Lower lobe of right lung (tissue), 2 donors: ENCODE data around the gene PCYOX1L. TPM values are rescaled to one million over a fixed set of nuclear protein-coding genes. Genes with fewer than 3 reads are reported as not detected.

ENCODE experiments used
- ATAC-seq, 2 donors: fragments of 200-7000 bp; cut with Tn5 transposase; one replicate each; pipeline ENCODE4 v1.9.1; 2020 to 2022; ENCODE audit warnings: mild to moderate bottlenecking in 2 of 2, moderate library complexity in 2 of 2
- DNase-seq: peaks from one replicate; pipeline ENCODE4 v3.0.0-alpha.2; 2020
- H3K27ac ChIP-seq: fragments of 200-600 bp; one replicate; pipeline ENCODE4 v1.8.0; 2022
- H3K27me3 ChIP-seq: fragments of 200-600 bp; one replicate; pipeline ENCODE4 v1.8.0; 2022; ENCODE audit warnings: low read depth
- H3K36me3 ChIP-seq: fragments of 200-600 bp; one replicate; pipeline ENCODE4 v1.8.0; 2022; ENCODE audit warnings: mild to moderate bottlenecking
- H3K4me1 ChIP-seq: fragments of 200-600 bp; one replicate; pipeline ENCODE4 v1.8.0; 2022
- H3K4me3 ChIP-seq: fragments of 200-600 bp; one replicate; pipeline ENCODE4 v1.8.0; 2022; ENCODE audit warnings: mild to moderate bottlenecking
- H3K9me3 ChIP-seq: fragments of 200-600 bp; one replicate; pipeline ENCODE4 v1.8.0; 2022
- intact Hi-C: fragments of 100-400 bp; cut with DNase I; formaldehyde crosslinking; loops from one replicate; pipeline ENCODE4 v1.11.0; 2022
- total RNA-seq: library from RNA; stranded (reverse); fragmentation: NEBNext Ultra II Directional; extraction: Animal tissue kit (Norgen Biotek cat#: 25700); gene quantifications from one replicate; pipeline ENCODE4 v1.2.1, GENCODE V29; 2021
- TF ChIP-seq, protein P1 (sequence below): fragments of 200-600 bp; IDR thresholded peaks from one replicate; pipeline ENCODE4 v1.8.0; 2022; ENCODE audit warnings: antibody characterized with exemption, mild to moderate bottlenecking
- donor health status: DM: no; HTN: yes; CAD: no; lungs with severe emphysema.

Gene PCYOX1L
- total RNA-seq, 1 donor from 2014 or later: 5.9 TPM

DNA sequence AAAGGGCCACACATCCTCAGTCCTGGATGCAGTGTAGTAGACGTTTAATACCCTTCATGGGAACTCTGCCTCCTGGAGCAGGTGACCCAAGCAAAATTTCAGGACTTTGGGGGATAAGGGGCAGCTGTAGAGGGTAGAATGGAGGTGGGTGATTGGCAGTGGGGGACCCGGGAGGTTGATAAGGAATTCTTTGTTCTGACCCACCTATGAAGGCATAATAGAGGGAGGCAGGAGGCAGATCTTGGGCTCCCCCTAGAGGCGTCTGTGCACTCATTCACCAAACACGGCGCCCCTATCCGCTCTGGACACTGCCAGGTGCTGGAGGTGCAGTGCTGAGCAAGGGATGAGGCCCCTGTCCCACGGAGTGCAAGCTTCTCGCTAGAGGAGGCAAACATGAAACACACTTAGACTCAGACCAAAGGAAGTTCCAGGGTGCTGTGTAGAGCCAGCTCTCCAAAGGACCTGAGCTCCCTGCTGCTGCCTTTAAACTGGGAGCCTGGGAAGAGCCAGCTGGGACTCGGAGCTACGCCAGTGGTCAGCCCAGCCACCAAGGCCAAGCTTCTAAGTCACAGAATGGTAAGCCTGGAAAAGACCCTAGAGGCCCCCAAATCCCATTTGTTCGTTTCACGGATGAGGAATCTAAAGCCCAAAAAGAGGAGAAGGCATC lies 13.6 kb downstream of the PCYOX1L start:
- TF ChIP-seq, protein P1, sequence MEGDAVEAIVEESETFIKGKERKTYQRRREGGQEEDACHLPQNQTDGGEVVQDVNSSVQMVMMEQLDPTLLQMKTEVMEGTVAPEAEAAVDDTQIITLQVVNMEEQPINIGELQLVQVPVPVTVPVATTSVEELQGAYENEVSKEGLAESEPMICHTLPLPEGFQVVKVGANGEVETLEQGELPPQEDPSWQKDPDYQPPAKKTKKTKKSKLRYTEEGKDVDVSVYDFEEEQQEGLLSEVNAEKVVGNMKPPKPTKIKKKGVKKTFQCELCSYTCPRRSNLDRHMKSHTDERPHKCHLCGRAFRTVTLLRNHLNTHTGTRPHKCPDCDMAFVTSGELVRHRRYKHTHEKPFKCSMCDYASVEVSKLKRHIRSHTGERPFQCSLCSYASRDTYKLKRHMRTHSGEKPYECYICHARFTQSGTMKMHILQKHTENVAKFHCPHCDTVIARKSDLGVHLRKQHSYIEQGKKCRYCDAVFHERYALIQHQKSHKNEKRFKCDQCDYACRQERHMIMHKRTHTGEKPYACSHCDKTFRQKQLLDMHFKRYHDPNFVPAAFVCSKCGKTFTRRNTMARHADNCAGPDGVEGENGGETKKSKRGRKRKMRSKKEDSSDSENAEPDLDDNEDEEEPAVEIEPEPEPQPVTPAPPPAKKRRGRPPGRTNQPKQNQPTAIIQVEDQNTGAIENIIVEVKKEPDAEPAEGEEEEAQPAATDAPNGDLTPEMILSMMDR: peak; percentile 78
- Histone ChIP-seq H3K27ac (no peak overlapping the region), H3K9me3 (no peaks in the 10 kb centered on the region), H3K36me3 (no peaks in the 10 kb centered on the region), H3K27me3 (no peaks in the 10 kb centered on the region), H3K4me1 (no peaks in the 10 kb centered on the region), H3K4me3 (no peak overlapping the region)
- ATAC-seq: peak; percentile 88
- peak; percentile 71 for DNase-seq
- intact Hi-C loops: no loop called here

- no peaks in the 10 kb centered on the region for H3K4me1 ChIP-seq
- TF ChIP-seq, protein P1: no peak
- no peaks in the 10 kb centered on the region for H3K27me3 ChIP-seq
- intact Hi-C loops: no loop called here
- no peaks in the 10 kb centered on the region for H3K9me3 ChIP-seq
- no peak for DNase-seq
- no peaks in the 10 kb centered on the region for H3K36me3 ChIP-seq
- no peak for ATAC-seq
- H3K4me3 ChIP-seq: no peak overlapping the region
- no peak overlapping the region for H3K27ac ChIP-seq
Measured at GRCh38 chr5:149372076-149372795, 14.4 kb downstream of the PCYOX1L start.

- ATAC-seq (no peak), DNase-seq (no peak)
- no peaks in the 10 kb centered on the region for H3K9me3 ChIP-seq
- H3K27me3 ChIP-seq: no peaks in the 10 kb centered on the region
- H3K36me3 ChIP-seq: no peaks in the 10 kb centered on the region
- H3K4me3 ChIP-seq: no peak overlapping the region
- no peak overlapping the region for H3K27ac ChIP-seq
- H3K4me1 ChIP-seq: no peaks in the 10 kb centered on the region
- TF ChIP-seq, protein P1: no peak
- intact Hi-C loops: no loop called here
Measured at GRCh38 chr5:149372932-149373331, 15.1 kb downstream of the PCYOX1L start.

DNA sequence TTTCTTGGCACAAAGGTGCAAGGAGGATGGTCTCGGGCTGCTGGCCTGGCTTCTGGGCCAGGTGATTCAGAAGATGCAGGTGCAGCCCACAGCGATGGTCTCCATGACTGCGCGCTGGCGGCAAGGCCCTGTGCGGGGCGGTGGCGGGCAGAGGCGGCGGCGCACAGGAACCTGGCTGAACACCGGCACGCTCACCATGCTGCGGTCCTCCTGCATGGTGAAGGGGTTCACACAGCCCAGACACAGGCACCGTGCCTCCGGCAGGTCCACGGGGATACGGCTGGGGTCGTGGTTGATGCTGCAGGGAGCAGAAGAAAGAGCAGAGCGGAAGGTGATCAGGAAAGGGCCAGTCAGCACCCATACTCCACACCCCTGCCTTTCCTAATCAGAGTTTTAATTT lies 16.5 kb downstream of the PCYOX1L start:
- intact Hi-C loops: no loop called here
- TF ChIP-seq, protein P1: no peak
- no peaks in the 10 kb centered on the region for H3K9me3 ChIP-seq
- no peaks in the 10 kb centered on the region for H3K4me1 ChIP-seq
- H3K36me3 ChIP-seq: no peaks in the 10 kb centered on the region
- H3K27me3 ChIP-seq: no peaks in the 10 kb centered on the region
- DNase-seq: no peak
- H3K27ac ChIP-seq: no peak overlapping the region
- no peak for ATAC-seq
- no peak overlapping the region for H3K4me3 ChIP-seq

DNA sequence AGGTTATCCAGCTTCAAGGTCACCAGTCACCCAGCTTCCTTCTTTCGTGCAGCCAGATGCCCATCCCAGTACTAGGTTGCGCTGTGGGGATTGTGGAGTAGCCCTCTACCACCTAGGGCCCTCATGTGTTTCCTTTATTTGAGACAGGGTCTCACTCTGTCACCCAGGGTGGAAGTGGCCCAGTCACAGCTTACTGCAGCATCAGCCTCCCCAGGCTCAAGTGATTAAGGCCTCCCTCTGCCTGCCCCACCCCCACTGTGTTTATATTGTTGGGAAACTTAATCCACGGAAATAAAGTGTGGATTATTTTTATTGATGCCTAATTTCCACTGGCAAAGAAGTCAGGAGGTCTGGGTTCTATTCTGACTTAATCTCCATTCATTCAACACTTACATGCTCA lies 17.0 kb downstream of the PCYOX1L start:
- no peaks in the 10 kb centered on the region for H3K9me3 ChIP-seq
- intact Hi-C loops: no loop called here
- H3K27ac ChIP-seq: no peak overlapping the region
- H3K27me3 ChIP-seq: no peaks in the 10 kb centered on the region
- no peaks in the 10 kb centered on the region for H3K4me1 ChIP-seq
- TF ChIP-seq, protein P1: no peak
- DNase-seq (no peak), ATAC-seq (no peak)
- no peaks in the 10 kb centered on the region for H3K36me3 ChIP-seq
- no peak overlapping the region for H3K4me3 ChIP-seq
